ENCODE results near the gene C5orf47. TPM values are rescaled to one million over a fixed set of nuclear protein-coding genes. Genes with fewer than 3 reads are reported as not detected.

C5orf47 gene
- polyA plus RNA-seq, 1 of the 3 experiments (the other 2 are of a cell fraction), result not detected

DNA sequence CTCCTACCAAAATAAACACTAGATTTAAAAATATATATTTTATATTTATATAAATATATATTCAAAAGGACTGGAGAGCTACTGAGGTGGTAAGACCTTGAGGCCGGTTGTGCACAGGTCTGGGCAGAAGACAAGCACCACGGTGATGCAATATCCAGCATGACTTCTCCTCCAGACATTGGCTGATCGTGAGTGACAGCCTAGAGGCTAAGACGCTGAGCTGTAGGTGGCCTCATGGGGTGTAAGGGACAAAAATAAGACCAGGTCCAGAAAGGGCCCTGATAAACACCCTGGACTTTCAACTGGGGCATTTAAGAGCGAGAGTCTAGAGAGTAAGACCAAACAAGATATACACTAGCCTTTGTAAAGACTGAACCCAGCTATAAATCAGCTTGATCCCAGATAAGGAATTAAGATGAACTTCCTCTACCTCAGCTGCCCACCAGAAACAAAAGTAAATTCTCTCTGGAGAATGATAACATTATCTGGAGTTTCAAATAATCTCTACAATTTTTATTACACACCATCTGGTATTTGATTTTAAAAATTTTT, 14.2 kb upstream of the C5orf47 start:
- no peak overlapping the region for H3K27ac ChIP-seq (ENCODE audit: low read depth in 2 of 2, low read length in 1 of 2)
- no peaks in the 10 kb centered on the region for H3K9me2 ChIP-seq
- DNase-seq, result no peak
- H3K9ac ChIP-seq, result no peak overlapping the region
- no peaks in the 10 kb centered on the region for H4K20me1 ChIP-seq (ENCODE audit: insufficient read depth)
- peaks cover 0 to 8% of the 10 kb centered on the region in 2 experiments; a peak in 1 of 4 replicates for H3K4me1 ChIP-seq (ENCODE audit: control insufficient read depth in 1 of 2, insufficient read depth in 2 of 2, low read depth in 1 of 2, low read length in 1 of 2)
- POLR2A ChIA-PET, result interaction anchor here (1.3 kb wide), 1 partner anchor 362 kb away, joined by 3 read pairs; no protein-coding TSS in a partner anchor
- no peaks in the 10 kb centered on the region for H3K79me2 ChIP-seq (ENCODE audit: insufficient read depth)
- no peaks in the 10 kb centered on the region for H3F3A ChIP-seq (replicated peaks; ENCODE audit: insufficient read depth)
- H3K9me3 ChIP-seq, result no peaks in the 10 kb centered on the region
- H2AFZ ChIP-seq (ENCODE audit: low read depth), result no peak overlapping the region
- no peak overlapping the region for H3K4me2 ChIP-seq
- TF ChIP-seq RXRA (IDR thresholded peaks at IDR 0.05; ENCODE audit: borderline replicate concordance, low read depth), result no peak
- TF ChIP-seq FOXM1 (IDR thresholded peaks at IDR 0.05; ENCODE audit: low read depth), result no peak
- TF ChIP-seq, protein P1, sequence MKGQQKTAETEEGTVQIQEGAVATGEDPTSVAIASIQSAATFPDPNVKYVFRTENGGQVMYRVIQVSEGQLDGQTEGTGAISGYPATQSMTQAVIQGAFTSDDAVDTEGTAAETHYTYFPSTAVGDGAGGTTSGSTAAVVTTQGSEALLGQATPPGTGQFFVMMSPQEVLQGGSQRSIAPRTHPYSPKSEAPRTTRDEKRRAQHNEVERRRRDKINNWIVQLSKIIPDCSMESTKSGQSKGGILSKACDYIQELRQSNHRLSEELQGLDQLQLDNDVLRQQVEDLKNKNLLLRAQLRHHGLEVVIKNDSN (IDR thresholded peaks at IDR 0.05; ENCODE audit: borderline replicate concordance, low read depth), result no peak
- TF ChIP-seq TAF1 (IDR thresholded peaks at IDR 0.05; ENCODE audit: borderline replicate concordance, low read depth, low read length), result no peak
- no peak for TF ChIP-seq YY1 (IDR thresholded peaks at IDR 0.05; ENCODE audit: low read depth)
- no peak for TF ChIP-seq MXI1 (IDR thresholded peaks at IDR 0.05; ENCODE audit: low read depth, low read length)
- TF ChIP-seq, protein P2, sequence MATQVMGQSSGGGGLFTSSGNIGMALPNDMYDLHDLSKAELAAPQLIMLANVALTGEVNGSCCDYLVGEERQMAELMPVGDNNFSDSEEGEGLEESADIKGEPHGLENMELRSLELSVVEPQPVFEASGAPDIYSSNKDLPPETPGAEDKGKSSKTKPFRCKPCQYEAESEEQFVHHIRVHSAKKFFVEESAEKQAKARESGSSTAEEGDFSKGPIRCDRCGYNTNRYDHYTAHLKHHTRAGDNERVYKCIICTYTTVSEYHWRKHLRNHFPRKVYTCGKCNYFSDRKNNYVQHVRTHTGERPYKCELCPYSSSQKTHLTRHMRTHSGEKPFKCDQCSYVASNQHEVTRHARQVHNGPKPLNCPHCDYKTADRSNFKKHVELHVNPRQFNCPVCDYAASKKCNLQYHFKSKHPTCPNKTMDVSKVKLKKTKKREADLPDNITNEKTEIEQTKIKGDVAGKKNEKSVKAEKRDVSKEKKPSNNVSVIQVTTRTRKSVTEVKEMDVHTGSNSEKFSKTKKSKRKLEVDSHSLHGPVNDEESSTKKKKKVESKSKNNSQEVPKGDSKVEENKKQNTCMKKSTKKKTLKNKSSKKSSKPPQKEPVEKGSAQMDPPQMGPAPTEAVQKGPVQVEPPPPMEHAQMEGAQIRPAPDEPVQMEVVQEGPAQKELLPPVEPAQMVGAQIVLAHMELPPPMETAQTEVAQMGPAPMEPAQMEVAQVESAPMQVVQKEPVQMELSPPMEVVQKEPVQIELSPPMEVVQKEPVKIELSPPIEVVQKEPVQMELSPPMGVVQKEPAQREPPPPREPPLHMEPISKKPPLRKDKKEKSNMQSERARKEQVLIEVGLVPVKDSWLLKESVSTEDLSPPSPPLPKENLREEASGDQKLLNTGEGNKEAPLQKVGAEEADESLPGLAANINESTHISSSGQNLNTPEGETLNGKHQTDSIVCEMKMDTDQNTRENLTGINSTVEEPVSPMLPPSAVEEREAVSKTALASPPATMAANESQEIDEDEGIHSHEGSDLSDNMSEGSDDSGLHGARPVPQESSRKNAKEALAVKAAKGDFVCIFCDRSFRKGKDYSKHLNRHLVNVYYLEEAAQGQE (IDR thresholded peaks at IDR 0.05; ENCODE audit: low read depth, low read length), result no peak
- no peak for TF ChIP-seq NRF1 (IDR thresholded peaks at IDR 0.05; ENCODE audit: low read depth, low read length)
- WGBS (ENCODE audit: low lambda C conversion rate), result 71% methylated on average over 5 of the region's 5 CpGs
- H3K4me3 ChIP-seq (ENCODE audit: low read depth in 2 of 2, low read length in 1 of 2), result no peak overlapping the region
- H3K27me3 ChIP-seq (ENCODE audit: insufficient read depth), result no peaks in the 10 kb centered on the region
- H3K36me3 ChIP-seq (replicated peaks in 1 of 2; ENCODE audit: control insufficient read depth in 1 of 2, insufficient read depth in 2 of 2, low read length in 1 of 2), result no peaks in the 10 kb centered on the region
- CTCF ChIA-PET, result interaction anchor here (0.8 to 6.7 kb wide), 9 partner anchors 10 to 366 kb away, joined by 3 to 162 read pairs (median 4); partner anchors contain the start of gene BOD1

DNA sequence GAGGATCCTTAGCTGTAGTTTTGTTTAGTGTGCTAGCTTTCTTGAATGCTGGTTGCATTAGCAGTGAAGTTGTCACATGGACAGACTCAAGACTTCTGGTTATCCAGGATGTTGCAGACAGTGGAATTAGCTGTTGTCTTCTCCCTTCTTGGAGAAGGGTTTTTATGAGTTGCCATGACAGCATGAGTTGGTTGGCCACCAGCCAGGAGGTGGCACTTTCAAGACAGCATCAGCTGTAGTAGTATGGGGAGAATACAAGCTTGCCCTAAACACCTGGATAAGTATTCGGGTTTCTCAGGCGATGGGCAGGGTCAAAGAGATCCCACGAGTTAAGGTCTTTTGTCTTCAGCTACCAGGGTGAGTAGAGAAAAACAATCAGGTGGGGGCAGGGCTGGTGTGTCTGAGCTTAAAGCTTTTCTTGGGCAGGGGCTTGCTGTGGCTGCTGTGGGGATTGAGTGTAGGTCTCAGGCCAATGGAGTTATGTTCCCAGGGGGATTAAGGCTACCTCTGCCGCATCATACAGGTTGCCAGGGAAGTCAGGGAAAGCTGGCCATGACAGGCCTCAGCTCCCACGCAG, 7.7 kb upstream of the C5orf47 start:
- Histone ChIP-seq H3K79me2 (ENCODE audit: insufficient read depth) (no peaks in the 10 kb centered on the region), H4K20me1 (ENCODE audit: insufficient read depth) (no peaks in the 10 kb centered on the region), H3K9me2 (no peaks in the 10 kb centered on the region), H3K27me3 (ENCODE audit: insufficient read depth) (peaks cover 15% of the 10 kb centered on the region; the same call in 1 of the 2 replicates), H3K9ac (no peak overlapping the region), H3K4me2 (no peak overlapping the region), H3K36me3 (replicated peaks in 1 of 2; ENCODE audit: control insufficient read depth in 1 of 2, insufficient read depth in 2 of 2, low read length in 1 of 2) (no peaks in the 10 kb centered on the region), H3K9me3 (no peaks in the 10 kb centered on the region), H3K4me1 (ENCODE audit: control insufficient read depth in 1 of 2, insufficient read depth in 2 of 2, low read depth in 1 of 2, low read length in 1 of 2) (no peaks in the 10 kb centered on the region), H3F3A (replicated peaks; ENCODE audit: insufficient read depth) (no peaks in the 10 kb centered on the region), H3K27ac (ENCODE audit: low read depth in 2 of 2, low read length in 1 of 2) (no peak overlapping the region), H2AFZ (ENCODE audit: low read depth) (no peak overlapping the region), H3K4me3 (ENCODE audit: low read depth in 2 of 2, low read length in 1 of 2) (no peak overlapping the region)
- POLR2A ChIA-PET, result no interaction called here
- no peak for DNase-seq
- TF ChIP-seq GATA2 (CRISPR knock-in tag; IDR thresholded peaks at IDR 0.05), result no peak
- TF ChIP-seq POLR2AphosphoS5 (IDR thresholded peaks at IDR 0.05; ENCODE audit: low read depth, low read length), result no peak
- TF ChIP-seq EZH2phosphoT487 (IDR thresholded peaks at IDR 0.05; ENCODE audit: borderline replicate concordance, low read depth), result no peak
- TF ChIP-seq TAF1 (IDR thresholded peaks at IDR 0.05; ENCODE audit: borderline replicate concordance, low read depth, low read length), result no peak
- TF ChIP-seq FOSL2 (IDR thresholded peaks at IDR 0.05; ENCODE audit: borderline replicate concordance, low read depth), result no peak
- CTCF ChIA-PET, result interaction anchor here (1.0 to 3.1 kb wide), 5 partner anchors 8 to 363 kb away, joined by 3 to 21 read pairs (median 7); no protein-coding TSS in a partner anchor
- WGBS (ENCODE audit: low lambda C conversion rate), result 47% methylated on average over 5 of the region's 5 CpGs
